K562 (cell line): ENCODE results near the gene B3GALNT2. TPM values are rescaled to one million over a fixed set of nuclear protein-coding genes. Genes with fewer than 3 reads are reported as not detected.

Experiments
- CAMTA2 ChIP-seq: fragments of 250-450 bp; sonication (Bioruptor Pico); conservative IDR thresholded peaks from 2 replicates; pipeline ENCODE4 v1.5.1; 2022
- ELF4 ChIP-seq: fragments of 450-650 bp; formaldehyde crosslinking; IDR thresholded peaks from 2 replicates; pipeline ENCODE4 v1.4.0; 2022; ENCODE audit warnings: missing genetic modification characterization
- EP400 ChIP-seq: fragments of 450-650 bp; IDR thresholded peaks from 2 replicates; pipeline ENCODE4 v1.6.1; 2017; ENCODE audit warnings: antibody characterized with exemption, mild to moderate bottlenecking, moderate library complexity
- FIP1L1 ChIP-seq: fragments of 200-400 bp; formaldehyde crosslinking; IDR thresholded peaks from 2 replicates; pipeline ENCODE4 v1.6.1; 2018; ENCODE audit warnings: mild to moderate bottlenecking, low read depth, low read length; ENCODE audit not compliant: poor library complexity, severe bottlenecking
- HDAC8 ChIP-seq: fragments of 450-650 bp; IDR thresholded peaks from 2 replicates; pipeline ENCODE4 v1.6.1; 2016; ENCODE audit warnings: mild to moderate bottlenecking, missing genetic modification characterization, moderate library complexity, missing compliant biosample characterization
- HMG20B ChIP-seq: fragments of 250-450 bp; sonication (Bioruptor Pico); IDR thresholded peaks from 2 replicates; pipeline ENCODE4 v1.5.0; 2021; ENCODE audit warnings: mild to moderate bottlenecking
- JUND ChIP-seq, 2 experiments: IDR thresholded peaks; 2 replicates in 1 of 2; 3 replicates in 1 of 2; pipeline ENCODE4 v1.6.1; 2011; ENCODE audit warnings: borderline replicate concordance in 2 of 2, low read depth in 2 of 2, low read length in 2 of 2, improper control_type of control experiment in 1 of 2, missing biosample characterization in 1 of 2, missing genetic modification characterization in 1 of 2, missing genetic modification reagents in 1 of 2
- LARP7 ChIP-seq: fragments of 450-650 bp; IDR thresholded peaks from 2 replicates; pipeline ENCODE4 v1.6.1; 2016
- NR1H2 ChIP-seq: sonication (generic); formaldehyde crosslinking; IDR thresholded peaks from 2 replicates; pipeline ENCODE4 v1.4.0; 2020; ENCODE audit warnings: mild to moderate bottlenecking, missing genetic modification reagents
- PHTF2 ChIP-seq: fragments of 250-450 bp; sonication (Bioruptor Pico); IDR thresholded peaks from 2 replicates; pipeline ENCODE4 v1.5.0; 2021; ENCODE audit warnings: mild to moderate bottlenecking
- POLR2A ChIP-seq: fragments of 450-650 bp; conservative IDR thresholded peaks from 2 replicates; pipeline ENCODE4 v1.6.1; 2016
- PPARD ChIP-seq: fragments of 250-450 bp; sonication (Bioruptor Pico); IDR thresholded peaks from 2 replicates; pipeline ENCODE4 v1.8.0; 2022; ENCODE audit warnings: inconsistent platforms, mild to moderate bottlenecking, moderate library complexity
- TEAD4 ChIP-seq, 2 experiments: sonication (generic) in 1 of 2; formaldehyde crosslinking in 1 of 2; IDR thresholded peaks; 2 replicates each; pipeline versions ENCODE4 v1.6.1 to v1.8.0; 2012 to 2022; ENCODE audit warnings: borderline replicate concordance in 1 of 2, inconsistent platforms in 1 of 2, low read length in 1 of 2, mild to moderate bottlenecking in 1 of 2, missing genetic modification reagents in 1 of 2
- ZNF239 ChIP-seq: fragments of 250-450 bp; sonication (Bioruptor Pico); IDR thresholded peaks from 2 replicates; pipeline ENCODE4 v1.4.0; 2020; ENCODE audit warnings: mild to moderate bottlenecking
- ZNF384 ChIP-seq: IDR thresholded peaks from 2 replicates; pipeline ENCODE4 v1.6.1; 2012; ENCODE audit warnings: low read depth, low read length, improper control_type of control experiment
- ZZZ3 ChIP-seq: fragments of 450-650 bp; IDR thresholded peaks from 2 replicates; pipeline ENCODE4 v1.6.1; 2016; ENCODE audit warnings: antibody characterized with exemption, mild to moderate bottlenecking, moderate library complexity
- polyA plus RNA-seq, 8 experiments: library from polyadenylated mRNA; depleted of rRNA in 4 of 8; stranded (reverse) in 5 of 8; unstranded in 3 of 8; fragments of >200 nt; fragmentation: Nextera tagmentation in 2 of 8; fragmentation: Illumina TruSeq in 1 of 8; extraction: Ambion mirVana in 2 of 8; extraction: Trizol in 1 of 8; gene quantifications; 2 replicates each; pipeline versions ENCODE4 v1.2.1 to v1.2.3, GENCODE V29; 2011 to 2014; ENCODE audit warnings: inconsistent platforms in 1 of 8, missing spikeins in 1 of 8
- total RNA-seq, 7 experiments: library from RNA; depleted of rRNA in 6 of 7; stranded (reverse); fragments of >200 nt in 6 of 7; fragmentation: Illumina TruSeq in 2 of 7; extraction: Trizol in 2 of 7; gene quantifications; 2 replicates each; pipeline versions ENCODE4 v1.2.1 to v1.2.3, GENCODE V29; 2011 to 2021; ENCODE audit warnings: low replicate concordance in 1 of 7
- TF ChIP-seq, protein P1 (sequence below): fragments of 450-650 bp; IDR thresholded peaks from 2 replicates; pipeline ENCODE4 v1.6.1; 2017; ENCODE audit warnings: antibody characterized with exemption, mild to moderate bottlenecking
- TF ChIP-seq, protein P2 (sequence below): fragments of 250-450 bp; sonication (Bioruptor Pico); IDR thresholded peaks from 2 replicates; pipeline ENCODE4 v1.5.0; 2021; ENCODE audit warnings: mild to moderate bottlenecking, moderate library complexity
- TF ChIP-seq, protein P3 (sequence below): fragments of 450-650 bp; IDR thresholded peaks from 2 replicates; pipeline ENCODE4 v1.6.1; 2018; ENCODE audit warnings: mild to moderate bottlenecking, low read depth; ENCODE audit not compliant: partially characterized antibody

B3GALNT2 gene
- total and polyA plus RNA-seq, 9 of the 15 experiments (the other 6 are each of a cell fraction or from before 2014, with no cell fraction given), result 2.0 to 31.7 (median 22.9) TPM

DNA sequence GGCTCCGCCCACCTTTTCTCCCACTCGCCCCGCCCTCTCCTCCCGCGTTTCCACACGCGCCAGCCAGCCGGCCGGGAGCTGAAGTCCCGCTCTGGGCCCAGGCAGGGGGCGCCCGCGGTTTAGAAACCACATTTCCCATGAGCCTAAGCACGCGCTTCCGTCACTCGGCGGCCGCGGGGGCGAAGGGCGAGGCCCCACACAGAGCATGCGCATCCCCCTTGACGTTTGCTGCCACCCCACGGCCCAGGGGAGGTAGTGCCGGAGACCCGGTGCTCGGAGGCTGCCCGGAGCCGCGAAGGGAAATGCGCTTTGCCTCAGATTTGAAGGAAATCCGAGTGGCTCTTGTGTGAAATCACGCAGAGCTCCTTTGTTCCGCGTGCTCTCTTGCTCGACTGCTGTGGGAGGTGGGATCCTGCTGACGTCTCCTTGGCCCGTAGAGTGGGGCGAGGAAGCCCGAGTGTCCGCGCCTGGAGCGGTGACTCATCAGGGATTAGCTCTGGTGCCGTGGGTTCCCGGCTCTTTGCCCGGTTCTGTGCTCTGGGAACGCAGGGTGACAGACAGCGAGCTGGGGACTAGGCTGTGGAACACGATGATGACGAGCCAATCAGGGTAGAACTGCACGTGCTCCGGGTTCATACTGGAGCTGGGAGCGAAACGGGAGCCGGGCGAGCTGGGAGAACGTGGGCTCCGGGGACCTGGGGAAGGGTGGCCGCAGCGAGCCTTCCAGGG, 406 bp upstream of the B3GALNT2 start (continued):
- no peak for TF ChIP-seq NR1H2 (CRISPR knock-in tag)
- no peak for TF ChIP-seq PPARD
- no peak for TF ChIP-seq PHTF2 (CRISPR knock-in tag)
- peak; percentile 46; the same call in 1 of the 2 replicates for TF ChIP-seq TEAD4 (IDR thresholded peaks at IDR 0.05; ENCODE audit: low read length)
- TF ChIP-seq TEAD4 (CRISPR knock-in tag; IDR thresholded peaks at IDR 0.05; ENCODE audit: borderline replicate concordance), result peak; percentile 100
- peak; percentile 85 for TF ChIP-seq HDAC8 (tag)
- TF ChIP-seq, protein P1, sequence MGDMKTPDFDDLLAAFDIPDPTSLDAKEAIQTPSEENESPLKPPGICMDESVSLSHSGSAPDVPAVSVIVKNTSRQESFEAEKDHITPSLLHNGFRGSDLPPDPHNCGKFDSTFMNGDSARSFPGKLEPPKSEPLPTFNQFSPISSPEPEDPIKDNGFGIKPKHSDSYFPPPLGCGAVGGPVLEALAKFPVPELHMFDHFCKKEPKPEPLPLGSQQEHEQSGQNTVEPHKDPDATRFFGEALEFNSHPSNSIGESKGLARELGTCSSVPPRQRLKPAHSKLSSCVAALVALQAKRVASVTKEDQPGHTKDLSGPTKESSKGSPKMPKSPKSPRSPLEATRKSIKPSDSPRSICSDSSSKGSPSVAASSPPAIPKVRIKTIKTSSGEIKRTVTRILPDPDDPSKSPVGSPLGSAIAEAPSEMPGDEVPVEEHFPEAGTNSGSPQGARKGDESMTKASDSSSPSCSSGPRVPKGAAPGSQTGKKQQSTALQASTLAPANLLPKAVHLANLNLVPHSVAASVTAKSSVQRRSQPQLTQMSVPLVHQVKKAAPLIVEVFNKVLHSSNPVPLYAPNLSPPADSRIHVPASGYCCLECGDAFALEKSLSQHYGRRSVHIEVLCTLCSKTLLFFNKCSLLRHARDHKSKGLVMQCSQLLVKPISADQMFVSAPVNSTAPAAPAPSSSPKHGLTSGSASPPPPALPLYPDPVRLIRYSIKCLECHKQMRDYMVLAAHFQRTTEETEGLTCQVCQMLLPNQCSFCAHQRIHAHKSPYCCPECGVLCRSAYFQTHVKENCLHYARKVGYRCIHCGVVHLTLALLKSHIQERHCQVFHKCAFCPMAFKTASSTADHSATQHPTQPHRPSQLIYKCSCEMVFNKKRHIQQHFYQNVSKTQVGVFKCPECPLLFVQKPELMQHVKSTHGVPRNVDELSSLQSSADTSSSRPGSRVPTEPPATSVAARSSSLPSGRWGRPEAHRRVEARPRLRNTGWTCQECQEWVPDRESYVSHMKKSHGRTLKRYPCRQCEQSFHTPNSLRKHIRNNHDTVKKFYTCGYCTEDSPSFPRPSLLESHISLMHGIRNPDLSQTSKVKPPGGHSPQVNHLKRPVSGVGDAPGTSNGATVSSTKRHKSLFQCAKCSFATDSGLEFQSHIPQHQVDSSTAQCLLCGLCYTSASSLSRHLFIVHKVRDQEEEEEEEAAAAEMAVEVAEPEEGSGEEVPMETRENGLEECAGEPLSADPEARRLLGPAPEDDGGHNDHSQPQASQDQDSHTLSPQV, result peak; percentile 73; the same call in 1 of the 2 replicates
- no peak for TF ChIP-seq ZZZ3
- TF ChIP-seq, protein P2, sequence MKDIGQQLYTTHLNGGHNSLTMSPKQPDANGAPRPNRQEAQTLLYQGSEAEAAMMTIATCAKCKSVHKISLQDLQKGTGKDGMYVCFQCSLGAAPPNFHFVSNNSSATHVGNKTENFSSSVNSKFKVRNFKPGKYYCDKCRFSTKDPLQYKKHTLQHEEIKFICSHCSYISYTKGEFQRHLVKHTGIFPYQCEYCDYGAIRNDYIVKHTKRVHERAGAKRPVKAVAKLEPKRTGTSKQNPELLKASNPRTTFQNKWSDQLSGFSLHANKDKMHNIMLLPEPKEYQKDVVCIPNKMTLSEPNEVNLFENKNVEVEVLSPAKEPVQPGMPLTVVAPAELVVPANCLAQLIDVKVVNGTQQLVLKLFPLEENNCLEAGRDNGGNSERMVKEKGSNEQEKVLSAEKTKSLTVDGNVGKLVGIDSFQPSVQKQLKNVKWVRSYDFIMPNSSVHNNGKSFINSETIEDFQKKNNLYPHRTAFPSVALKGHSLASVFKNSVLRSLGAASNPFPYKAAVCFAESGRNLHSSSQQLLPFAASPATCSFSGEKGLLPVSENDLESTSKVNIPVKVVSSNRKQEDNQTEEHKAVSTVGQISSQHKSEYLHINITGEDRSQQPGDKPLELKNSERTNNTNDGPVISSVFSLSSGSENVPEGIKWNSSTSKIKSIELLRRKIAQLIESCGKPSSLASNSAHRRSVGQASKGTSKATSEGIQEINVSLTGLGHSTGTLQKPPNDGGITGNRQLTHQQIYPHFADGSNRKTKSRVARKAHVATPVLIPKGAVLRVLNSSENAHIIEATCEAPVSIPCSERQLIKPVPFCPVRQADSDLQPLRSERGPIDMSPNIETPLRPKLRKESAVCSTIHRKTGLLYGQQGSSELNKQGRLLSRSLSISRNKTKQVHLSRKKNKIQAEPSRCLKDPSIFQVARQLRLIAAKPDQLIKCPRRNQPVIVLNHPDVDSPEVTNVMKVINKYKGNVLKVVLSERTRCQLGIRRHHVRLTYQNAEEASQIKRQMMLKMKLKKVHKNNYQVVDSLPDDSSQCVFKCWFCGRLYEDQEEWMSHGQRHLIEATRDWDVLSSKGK (CRISPR knock-in tag), result no peak
- TF ChIP-seq, protein P3, sequence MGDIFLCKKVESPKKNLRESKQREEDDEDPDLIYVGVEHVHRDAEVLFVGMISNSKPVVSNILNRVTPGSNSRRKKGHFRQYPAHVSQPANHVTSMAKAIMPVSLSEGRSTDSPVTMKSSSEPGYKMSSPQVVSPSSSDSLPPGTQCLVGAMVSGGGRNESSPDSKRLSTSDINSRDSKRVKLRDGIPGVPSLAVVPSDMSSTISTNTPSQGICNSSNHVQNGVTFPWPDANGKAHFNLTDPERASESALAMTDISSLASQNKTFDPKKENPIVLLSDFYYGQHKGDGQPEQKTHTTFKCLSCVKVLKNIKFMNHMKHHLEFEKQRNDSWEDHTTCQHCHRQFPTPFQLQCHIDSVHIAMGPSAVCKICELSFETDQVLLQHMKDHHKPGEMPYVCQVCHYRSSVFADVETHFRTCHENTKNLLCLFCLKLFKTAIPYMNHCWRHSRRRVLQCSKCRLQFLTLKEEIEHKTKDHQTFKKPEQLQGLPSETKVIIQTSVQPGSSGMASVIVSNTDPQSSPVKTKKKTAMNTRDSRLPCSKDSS, result no peak
- peak; percentile 94 for TF ChIP-seq JUND (IDR thresholded peaks at IDR 0.05; ENCODE audit: borderline replicate concordance, low read depth, low read length)
- peak; percentile 97 for TF ChIP-seq JUND (tag; IDR thresholded peaks at IDR 0.05; ENCODE audit: borderline replicate concordance, low read depth, low read length)
- no peak; the same call in 1 of the 2 replicates for TF ChIP-seq HMG20B
- TF ChIP-seq LARP7, result no peak
- peak; percentile 87 for TF ChIP-seq FIP1L1
- TF ChIP-seq CAMTA2 (CRISPR knock-in tag), result no peak
- no peak; the same call in 1 of the 2 replicates for TF ChIP-seq ZNF384
- TF ChIP-seq ZNF239, result no peak
- peak; percentile 96 for TF ChIP-seq EP400
- TF ChIP-seq POLR2A, result peak; percentile 97
- TF ChIP-seq ELF4, result no peak; the same call in 1 of the 2 replicates
